NCI-H510A (cell line): Measurements from ENCODE around the gene OR5T1.

Experiments
- DNase-seq: peaks from one replicate; lab custom pipeline; 2025; lab: John Stamatoyannopoulos, UW

Gene OR5T1

GRCh38 chr11:56273854-56274253, at the start of gene OR5T1:
OR5T1 (plus strand) TSS chr11:56274154; CDS start chr11:56275639, 1,485 bp downstream.
- DNase-seq = no peak

GRCh38 chr11:56234155-56234554, 39.8 kb upstream of the OR5T1 start, which contains the start of gene OR5T2:
OR5T2 (minus strand) TSS chr11:56234255; CDS start chr11:56233062, 1,193 bp downstream.
- DNase-seq = no peak

GRCh38 chr11:56251954-56252353, 22.0 kb upstream of the OR5T1 start, which contains the start of gene OR5T3:
OR5T3 (plus strand) TSS chr11:56252254; CDS start chr11:56252254, 0 bp downstream.
- DNase-seq = no peak

- no peak for DNase-seq
Measured at GRCh38 chr11:56271092-56271491, 2.9 kb upstream of the OR5T1 start.

- no peak for DNase-seq
Measured at GRCh38 chr11:56292154-56292553, 18.2 kb downstream of the OR5T1 start, which contains the start of gene OR8H1. OR8H1 (minus strand) TSS chr11:56292254; CDS start chr11:56291062, 1,192 bp downstream.

- no peak for DNase-seq
Measured at GRCh38 chr11:56296898-56297297, 22.9 kb downstream of the OR5T1 start.

- DNase-seq = no peak
Measured at GRCh38 chr11:56307836-56308235, 33.9 kb downstream of the OR5T1 start.

- no peak for DNase-seq
Measured at GRCh38 chr11:56314844-56315243, 40.9 kb downstream of the OR5T1 start, which contains the start of gene OR8K3. OR8K3 (plus strand) TSS chr11:56315144; CDS start chr11:56318307, 3,163 bp downstream.
